NCI-H146 (cell line): ENCODE data around the gene PTPN11.
A peak's percentile ranks its signal among the peaks of the same experiment; 100 is the strongest.
"Not testable (repeated sequence)": the region's sequence is repeated elsewhere in the genome, so short reads cannot be mapped to it uniquely, and the experiment has no call there.

ENCODE experiments used
- DNase-seq: peaks from one replicate; lab custom pipeline; 2025; lab: John Stamatoyannopoulos, UW

PTPN11 gene

DNA sequence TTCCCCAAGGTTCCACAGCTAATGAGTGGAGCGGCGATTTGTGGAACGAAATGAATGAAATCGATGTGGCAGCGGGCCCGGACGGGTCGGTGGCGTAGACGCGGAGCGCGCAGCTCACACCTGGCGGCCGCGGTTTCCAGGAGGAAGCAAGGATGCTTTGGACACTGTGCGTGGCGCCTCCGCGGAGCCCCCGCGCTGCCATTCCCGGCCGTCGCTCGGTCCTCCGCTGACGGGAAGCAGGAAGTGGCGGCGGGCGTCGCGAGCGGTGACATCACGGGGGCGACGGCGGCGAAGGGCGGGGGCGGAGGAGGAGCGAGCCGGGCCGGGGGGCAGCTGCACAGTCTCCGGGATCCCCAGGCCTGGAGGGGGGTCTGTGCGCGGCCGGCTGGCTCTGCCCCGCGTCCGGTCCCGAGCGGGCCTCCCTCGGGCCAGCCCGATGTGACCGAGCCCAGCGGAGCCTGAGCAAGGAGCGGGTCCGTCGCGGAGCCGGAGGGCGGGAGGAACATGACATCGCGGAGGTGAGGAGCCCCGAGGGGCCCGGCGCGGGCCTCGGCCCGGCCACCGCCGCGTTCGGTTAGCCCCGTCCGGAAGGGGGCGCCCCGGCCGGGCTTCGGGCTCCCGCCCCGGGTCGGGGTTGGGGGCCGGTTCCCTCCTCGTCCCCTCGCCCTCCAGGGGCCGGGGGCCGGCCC is at the start of gene PTPN11:
Gene PTPN11 (plus strand): TSS at position 340 of the 689 bp plus-strand sequence. CDS start 165 bp downstream, at position 505.
- DNase-seq: peak; percentile 86

- DNase-seq: no peak
Observed at GRCh38 chr12:112370199-112370598, 48.5 kb upstream of the PTPN11 start.

GRCh38 chr12:112370868-112371510 is 47.8 kb upstream of the PTPN11 start:
- DNase-seq: no peak

DNA sequence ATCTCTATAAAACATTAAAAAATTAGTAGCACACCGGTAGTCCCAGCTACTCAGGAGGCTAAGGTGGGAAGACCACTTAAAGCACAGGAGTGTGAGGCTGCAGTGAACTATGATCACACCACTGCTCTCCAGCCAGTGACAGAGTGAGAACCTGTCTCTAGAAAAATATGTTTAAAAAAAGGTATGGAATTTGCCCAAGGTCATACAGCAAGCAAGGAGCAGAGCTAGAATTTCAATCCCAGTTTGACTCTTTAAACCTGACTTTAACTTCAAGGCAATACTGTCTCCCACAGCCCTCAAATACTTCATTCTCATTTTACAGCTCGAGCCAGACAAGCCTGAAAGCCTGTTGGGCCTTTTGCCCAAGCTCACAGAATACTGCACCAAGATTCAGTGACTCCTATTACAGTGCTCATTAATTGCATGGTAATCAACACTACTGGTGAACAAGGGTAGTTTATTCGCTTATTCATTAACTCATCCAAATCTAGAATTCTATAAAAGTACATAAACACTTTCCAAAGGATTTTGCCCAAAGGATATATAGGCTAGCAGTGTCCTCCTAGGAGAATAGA is 44.5 kb upstream of the PTPN11 start:
- DNase-seq: no peak

GRCh38 chr12:112375105-112375504 is 43.6 kb upstream of the PTPN11 start:
- no peak for DNase-seq

DNA sequence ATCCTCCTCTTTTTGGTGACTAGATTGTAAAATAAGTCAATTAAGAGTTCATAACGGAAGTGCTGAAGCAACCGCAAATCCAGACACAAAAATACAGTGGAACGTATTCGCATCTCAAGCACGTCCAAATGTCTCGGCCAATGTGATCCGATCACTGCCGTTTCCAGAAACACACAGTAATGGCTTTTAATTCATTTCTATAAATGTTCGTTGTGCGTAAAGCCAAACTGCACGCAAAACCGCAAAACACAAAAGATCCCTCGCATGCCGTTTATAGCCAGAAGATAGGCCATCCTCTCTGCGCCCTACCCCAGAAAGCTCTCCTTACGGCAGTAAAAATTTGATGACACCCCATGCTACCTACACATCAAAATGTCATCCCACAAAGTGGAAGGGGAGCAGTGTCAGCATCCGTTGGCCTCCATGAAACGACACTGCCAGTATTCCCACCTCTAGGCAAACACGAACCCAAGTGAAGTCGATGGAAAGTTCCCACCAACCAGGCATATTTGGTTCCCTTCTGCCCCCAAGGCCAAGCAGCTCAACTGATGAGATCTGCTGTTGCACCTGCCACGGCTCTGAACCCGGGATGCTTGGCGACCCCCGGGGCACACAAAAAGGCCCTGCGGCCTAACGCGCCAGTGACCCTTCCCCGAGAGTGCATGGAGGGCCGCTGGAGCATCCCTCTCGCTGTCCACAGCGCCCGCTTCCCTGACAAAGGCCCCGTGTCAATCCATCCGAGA is 37.9 kb upstream of the PTPN11 start:
- DNase-seq: peak; percentile 50

DNA sequence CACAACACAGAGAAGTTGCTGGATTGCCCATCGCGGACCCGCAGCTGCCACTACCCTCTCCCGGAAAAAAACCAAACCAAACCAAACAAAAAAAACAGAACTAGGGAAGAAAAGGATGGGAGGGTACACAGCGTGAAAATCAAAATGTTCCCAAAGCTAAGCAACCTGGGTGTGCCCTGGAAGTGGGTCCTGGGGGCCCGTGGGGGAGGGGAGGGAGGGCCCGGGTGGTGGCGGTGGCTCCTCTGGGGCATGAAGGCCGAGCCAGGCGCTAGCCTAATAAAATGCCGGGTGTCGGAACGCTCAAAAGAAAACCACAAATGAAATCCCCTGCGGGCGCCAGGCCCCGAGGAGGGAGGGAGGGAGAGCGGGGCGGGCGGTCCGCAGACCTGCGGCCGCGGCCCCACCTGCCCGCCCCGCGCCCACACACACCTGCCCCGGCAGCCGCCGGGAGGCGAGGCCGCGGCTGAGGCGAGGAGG is 37.3 kb upstream of the PTPN11 start:
- DNase-seq: peak; percentile 68

DNA sequence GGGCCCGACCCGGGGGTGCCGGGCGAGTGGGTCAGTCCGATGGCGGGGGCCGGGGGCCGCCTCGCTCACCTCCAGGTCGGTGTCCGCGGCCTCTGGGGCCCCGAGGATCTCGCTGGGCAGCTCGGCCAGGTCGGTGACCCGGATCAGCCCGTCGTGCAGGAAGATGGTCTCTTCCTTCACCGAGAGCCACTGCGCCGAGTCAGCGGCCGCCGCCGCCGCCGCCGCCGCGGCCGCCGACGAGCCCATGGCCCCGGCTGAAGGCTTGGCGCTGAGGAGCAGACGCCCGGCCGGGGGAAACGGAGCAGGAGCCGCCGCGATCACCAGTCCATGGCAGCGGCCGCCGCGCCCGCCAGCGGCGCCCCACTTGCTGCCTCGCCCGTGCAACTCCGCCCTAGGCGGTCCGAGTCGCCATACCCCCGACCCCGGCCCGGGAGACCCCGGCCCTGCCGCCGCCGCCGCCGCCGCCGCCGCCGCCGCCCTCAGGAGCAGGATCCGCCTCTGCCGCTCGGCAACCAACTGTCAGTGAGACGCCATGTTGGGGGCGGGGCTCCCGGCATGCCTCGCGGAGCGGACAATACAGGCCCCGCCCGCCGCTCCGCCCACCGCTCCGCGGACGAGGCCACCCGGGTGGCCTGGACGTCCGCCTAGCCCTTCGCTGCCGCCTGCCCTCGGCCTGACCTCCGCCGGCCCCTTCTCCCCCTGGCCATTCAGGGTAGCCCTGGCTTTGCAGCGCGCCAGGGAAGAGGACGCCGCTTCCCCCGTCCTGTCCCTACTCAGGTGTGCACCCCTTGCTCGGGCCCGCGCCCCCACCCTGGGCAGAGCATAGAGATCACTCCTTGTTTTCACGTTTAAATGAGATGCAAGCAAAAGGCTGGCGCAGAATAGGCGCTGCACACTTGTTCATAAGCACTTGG is 36.6 kb upstream of the PTPN11 start, which contains the start of gene HECTD4:
Gene HECTD4 (minus strand): TSS at position 549 of the 914 bp plus-strand sequence. CDS start 303 bp downstream, at position 246.
- peak; percentile 93 for DNase-seq

DNA sequence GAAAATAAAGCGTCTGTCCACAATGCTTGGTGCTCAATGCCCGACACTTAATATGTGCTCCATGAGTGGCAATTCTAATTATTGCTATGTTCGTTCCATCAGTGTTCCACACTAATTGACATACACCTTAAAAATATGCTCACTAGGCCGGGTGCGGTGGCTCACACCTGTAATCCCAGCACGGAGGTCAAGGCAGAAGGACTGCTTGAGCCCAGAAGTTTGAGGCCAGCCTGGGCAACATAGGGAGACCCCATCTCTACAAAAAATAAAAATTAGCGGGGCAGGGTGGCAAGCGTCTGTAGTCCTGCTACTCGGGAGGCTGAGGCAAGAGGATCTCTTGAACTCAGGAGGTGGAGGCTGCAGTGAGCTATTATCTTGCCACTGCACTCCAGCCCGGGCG is 35.9 kb upstream of the PTPN11 start:
- DNase-seq: no peak

GRCh38 chr12:112386726-112387125 is 32.0 kb upstream of the PTPN11 start:
- no peak for DNase-seq

DNA sequence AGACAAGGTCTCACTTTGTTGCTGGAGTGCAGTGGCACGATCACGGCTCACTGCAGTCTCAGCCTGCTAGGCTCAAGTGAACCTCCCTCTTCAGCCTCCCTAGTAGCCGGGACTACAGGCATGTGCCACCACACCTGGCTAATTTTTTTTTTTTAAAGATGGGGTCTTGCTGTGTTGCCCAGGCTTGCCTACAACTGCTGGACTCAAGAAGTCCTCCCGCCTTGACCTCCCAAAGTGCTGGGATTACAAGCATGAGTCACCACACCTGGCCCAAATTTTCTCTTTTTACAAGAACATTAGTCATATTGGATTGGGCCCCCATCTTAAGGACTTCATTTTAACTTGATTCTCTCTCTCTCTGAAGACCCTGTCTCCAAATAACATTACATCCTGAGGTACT is 29.5 kb upstream of the PTPN11 start:
- DNase-seq: no peak

GRCh38 chr12:112389922-112390654 is 28.7 kb upstream of the PTPN11 start:
- DNase-seq: not testable (repeated sequence)

- no peak for DNase-seq
Observed at GRCh38 chr12:112393328-112393727, 25.4 kb upstream of the PTPN11 start.

GRCh38 chr12:112401054-112401453 is 17.7 kb upstream of the PTPN11 start:
- no peak for DNase-seq

DNA sequence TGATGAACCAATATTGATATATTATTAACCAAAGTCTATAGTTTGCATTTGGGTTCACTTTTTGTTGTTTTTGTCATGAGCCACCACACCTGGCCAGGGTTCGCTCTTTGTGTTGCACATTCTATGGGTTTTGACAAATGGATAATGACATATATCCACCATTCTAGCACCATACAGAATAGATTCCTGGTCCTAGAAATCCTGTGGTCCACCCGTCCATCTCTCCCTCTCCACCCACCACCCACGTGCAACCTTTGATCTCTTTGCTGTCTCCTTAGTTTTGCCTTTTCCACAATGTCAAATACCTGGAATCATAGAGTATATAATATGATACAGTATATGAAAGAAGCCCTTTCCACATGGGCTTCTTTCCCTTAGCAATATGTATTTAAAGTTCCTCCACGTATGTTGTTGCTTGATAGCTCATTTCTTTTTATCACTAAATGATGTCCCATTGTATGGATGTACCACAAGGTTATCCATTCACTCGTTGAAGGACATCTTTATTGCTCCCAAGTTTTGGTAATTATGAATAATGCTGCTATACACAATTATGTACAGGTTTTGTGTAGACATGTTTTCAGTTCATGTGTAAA is 16.7 kb upstream of the PTPN11 start:
- DNase-seq: no peak

- no peak for DNase-seq
Observed at GRCh38 chr12:112406519-112407488, 11.9 kb upstream of the PTPN11 start.

DNA sequence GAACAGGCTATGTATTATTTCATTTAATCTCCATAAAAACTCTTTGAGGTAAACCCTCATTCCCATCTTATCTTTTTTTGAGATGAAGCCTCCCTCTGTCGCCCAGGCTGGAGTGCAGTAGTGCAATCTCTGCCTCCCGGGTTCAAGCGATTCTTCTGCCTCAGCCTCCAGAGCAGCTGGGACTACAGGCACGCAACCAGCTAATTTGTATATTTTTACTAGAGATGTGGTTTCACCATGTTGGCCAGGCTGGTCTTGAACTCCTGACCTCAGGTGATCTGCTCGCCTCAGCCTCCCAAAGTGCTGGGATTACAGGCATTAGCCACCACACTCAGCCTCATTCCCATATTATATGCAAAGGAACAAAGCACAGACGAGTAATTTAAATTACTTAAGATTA is 11.1 kb upstream of the PTPN11 start:
- not testable (repeated sequence) for DNase-seq

DNA sequence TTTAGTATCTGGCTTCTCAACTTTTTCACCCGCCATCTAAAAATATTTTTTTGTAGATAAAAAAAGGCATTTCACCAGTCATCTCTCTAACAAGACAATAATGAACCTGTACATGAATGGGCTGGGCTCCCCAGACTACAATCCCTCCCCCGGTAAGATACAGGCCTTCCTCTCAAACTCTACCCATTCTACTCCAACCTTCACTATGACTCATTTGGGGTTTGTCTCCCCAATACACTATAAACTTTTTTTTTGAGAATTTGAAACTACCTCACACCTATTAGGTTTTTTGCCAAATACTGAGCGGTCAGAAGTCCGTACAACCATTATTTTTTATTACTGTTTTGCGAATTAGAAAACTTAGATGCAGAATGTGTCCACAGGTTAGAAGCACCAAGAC is 10.1 kb upstream of the PTPN11 start:
- DNase-seq: no peak
